H1 (cell line): ENCODE results near the gene STPG1. TPM values are rescaled to one million over a fixed set of nuclear protein-coding genes. Genes with fewer than 3 reads are reported as not detected.

Experiments
- CTCF ChIA-PET: fragments of 300-600 bp; sonication (Branson Sonifier 250); formaldehyde crosslinking; loops from one replicate; lab custom pipeline; 2021; ENCODE audit not compliant: partially characterized antibody; lab: Charles Lee
- POLR2A ChIA-PET: fragments of 300-600 bp; sonication (Branson Sonifier 250); formaldehyde crosslinking; loops from one replicate; lab custom pipeline; 2021; ENCODE audit warnings: inconsistent platforms; ENCODE audit not compliant: partially characterized antibody; lab: Charles Lee
- DNase-seq, 2 experiments: peaks; one replicate each; pipeline versions ENCODE4 v3.0.0 to v3.0.0-alpha.2; 2010 to 2022; ENCODE audit warnings: low spot score in 2 of 2, low read depth in 1 of 2, mixed read lengths in 1 of 2
- FAIRE-seq: peaks from 2 replicates; lab custom pipeline; 2011; peaks lifted over from hg19 to GRCh38; lab: Jason Lieb, UNC
- H2AFZ ChIP-seq: 2 replicates; pipeline ENCODE4 v1.8.1; 2012; ENCODE audit warnings: low read length, inconsistent platforms
- H2AK5ac ChIP-seq: 2 replicates; pipeline ENCODE4 v1.6.1; 2013; ENCODE audit warnings: low read depth, low read length
- H2BK120ac ChIP-seq: replicated peaks from 2 replicates; pipeline ENCODE3; 2013; ENCODE audit warnings: low read depth, low read length, inconsistent platforms
- H2BK12ac ChIP-seq: 2 replicates; pipeline ENCODE4 v1.6.1; 2013; ENCODE audit warnings: low read depth, low read length
- H2BK15ac ChIP-seq: 2 replicates; pipeline ENCODE4 v1.6.1; 2013; ENCODE audit warnings: low read length
- H2BK20ac ChIP-seq: 2 replicates; pipeline ENCODE4 v1.6.1; 2013; ENCODE audit warnings: low read length
- H2BK5ac ChIP-seq: 2 replicates; pipeline ENCODE4 v1.6.1; 2013; ENCODE audit warnings: low read depth, low read length
- H3K14ac ChIP-seq: 2 replicates; pipeline ENCODE4 v1.6.1; 2013; ENCODE audit warnings: inconsistent platforms; ENCODE audit not compliant: insufficient read length
- H3K18ac ChIP-seq: 2 replicates; pipeline ENCODE4 v1.6.1; 2013; ENCODE audit warnings: low read length; ENCODE audit errors: extremely low read depth
- H3K23ac ChIP-seq: 2 replicates; pipeline ENCODE4 v1.6.1; 2013; ENCODE audit warnings: inconsistent platforms; ENCODE audit not compliant: insufficient read length
- H3K23me2 ChIP-seq: 2 replicates; pipeline ENCODE4 v1.6.1; 2013; ENCODE audit warnings: low read depth, low read length
- H3K27ac ChIP-seq: 2 replicates; pipeline ENCODE4 v1.6.1; 2011; ENCODE audit warnings: low read depth, low read length, inconsistent platforms
- H3K27me3 ChIP-seq, 4 experiments: replicated peaks in 1 of 4; 1 replicate in 1 of 4; 2 replicates in 3 of 4; pipeline versions ENCODE4 v1.6.1 to v1.8.1; 2011 to 2013; ENCODE audit warnings: low read length in 3 of 4, mild to moderate bottlenecking in 3 of 4, inconsistent platforms in 2 of 4, mixed read lengths in 2 of 4, moderate library complexity in 1 of 4; ENCODE audit not compliant: control insufficient read depth in 3 of 4, insufficient read depth in 3 of 4; ENCODE audit errors: extremely low read depth in 1 of 4
- H3K36me3 ChIP-seq, 4 experiments: 2 replicates each; pipeline versions ENCODE4 v1.6.1 to v1.8.1; 2011 to 2013; ENCODE audit warnings: mild to moderate bottlenecking in 4 of 4, low read length in 3 of 4, moderate library complexity in 2 of 4, control low read depth in 1 of 4, inconsistent platforms in 1 of 4; ENCODE audit not compliant: insufficient read depth in 4 of 4, control insufficient read depth in 2 of 4
- H3K4ac ChIP-seq: replicated peaks from 2 replicates; pipeline ENCODE3; 2013; ENCODE audit warnings: low read length, low read depth, mixed read lengths, inconsistent platforms; ENCODE audit not compliant: insufficient read length
- H3K4me1 ChIP-seq, 4 experiments: replicated peaks in 1 of 4; 1 replicate in 1 of 4; 2 replicates in 3 of 4; pipeline versions ENCODE4 v1.6.1 to v1.8.1; 2011 to 2013; ENCODE audit warnings: low read length in 3 of 4, inconsistent platforms in 2 of 4, mixed read lengths in 1 of 4; ENCODE audit not compliant: insufficient read depth in 4 of 4, control insufficient read depth in 3 of 4
- H3K4me2 ChIP-seq, 2 experiments: 2 replicates each; pipeline versions ENCODE4 v1.6.1 to v1.8.1; 2011 to 2013; ENCODE audit warnings: low read depth in 2 of 2, low read length in 2 of 2, control low read depth in 1 of 2, inconsistent platforms in 1 of 2, mild to moderate bottlenecking in 1 of 2; ENCODE audit not compliant: insufficient read depth in 1 of 2
- H3K4me3 ChIP-seq, 4 experiments: fragments of 200-600, 300-600 bp in 1 of 4; sonication (generic), shearing (Covaris generic), sonication (Bioruptor Twin) in 1 of 4; 2 replicates each; pipeline versions ENCODE4 v1.5.1 to v1.8.1; 2011 to 2016; ENCODE audit warnings: low read length in 4 of 4, low read depth in 3 of 4, control low read depth in 2 of 4, inconsistent platforms in 2 of 4, mild to moderate bottlenecking in 2 of 4, mixed read lengths in 1 of 4, moderate library complexity in 1 of 4; ENCODE audit not compliant: insufficient read depth in 2 of 4; ENCODE audit errors: extremely low read depth in 1 of 4
- H3K56ac ChIP-seq: replicated peaks from 2 replicates; pipeline ENCODE3; 2013; ENCODE audit warnings: low read depth, mild to moderate bottlenecking, mixed read lengths, low read length, inconsistent platforms; ENCODE audit not compliant: insufficient read length
- H3K79me1 ChIP-seq: 2 replicates; pipeline ENCODE4 v1.6.1; 2013; ENCODE audit warnings: low read depth, low read length, control low read depth
- H3K79me2 ChIP-seq, 2 experiments: 2 replicates each; pipeline versions ENCODE4 v1.6.1 to v1.8.1; 2012 to 2013; ENCODE audit warnings: low read length in 2 of 2, mild to moderate bottlenecking in 2 of 2, inconsistent platforms in 1 of 2; ENCODE audit not compliant: insufficient read depth in 2 of 2, control insufficient read depth in 1 of 2
- H3K9ac ChIP-seq, 4 experiments: replicated peaks in 1 of 4; 1 replicate in 1 of 4; 2 replicates in 3 of 4; pipeline versions ENCODE4 v1.6.1 to v1.8.1; 2011 to 2013; ENCODE audit warnings: low read depth in 3 of 4, low read length in 3 of 4, control low read depth in 2 of 4, mild to moderate bottlenecking in 2 of 4, moderate library complexity in 2 of 4, inconsistent platforms in 1 of 4; ENCODE audit errors: extremely low read depth in 1 of 4
- H3K9me3 ChIP-seq, 2 experiments: 2 replicates each; pipeline versions ENCODE4 v1.6.1 to v1.8.1; 2012 to 2013; ENCODE audit warnings: mild to moderate bottlenecking in 2 of 2, moderate library complexity in 2 of 2, control low read depth in 1 of 2, inconsistent platforms in 1 of 2, low read depth in 1 of 2, low read length in 1 of 2, mixed read lengths in 1 of 2; ENCODE audit not compliant: insufficient read depth in 2 of 2
- H4K20me1 ChIP-seq, 2 experiments: replicated peaks in 1 of 2; 2 replicates each; pipeline versions ENCODE3 to v1.8.1; 2011 to 2013; ENCODE audit warnings: inconsistent platforms in 2 of 2, low read length in 2 of 2, mild to moderate bottlenecking in 1 of 2; ENCODE audit not compliant: insufficient read depth in 2 of 2, control insufficient read depth in 1 of 2
- H4K5ac ChIP-seq: 2 replicates; pipeline ENCODE4 v1.6.1; 2013; ENCODE audit warnings: low read length, low read depth, mixed read lengths, inconsistent platforms; ENCODE audit not compliant: insufficient read length
- H4K8ac ChIP-seq: 2 replicates; pipeline ENCODE4 v1.8.0; 2013; ENCODE audit warnings: mild to moderate bottlenecking, moderate library complexity, low read length, inconsistent platforms; ENCODE audit not compliant: insufficient read depth; ENCODE audit errors: extremely low read depth
- H4K91ac ChIP-seq: replicated peaks from 2 replicates; pipeline ENCODE3; 2013; ENCODE audit warnings: low read length, mixed read lengths, inconsistent platforms; ENCODE audit not compliant: insufficient read length
- CREB1 ChIP-seq: IDR thresholded peaks from 2 replicates; pipeline ENCODE4 v1.6.1; 2012; ENCODE audit warnings: inconsistent platforms
- MAFK ChIP-seq: IDR thresholded peaks from 2 replicates; pipeline ENCODE4 v1.6.1; 2012; ENCODE audit warnings: low read depth, mild to moderate bottlenecking, improper control_type of control experiment, low read length
- POU5F1 ChIP-seq: IDR thresholded peaks from 2 replicates; pipeline ENCODE4 v1.6.1; 2011; ENCODE audit warnings: low read depth, mild to moderate bottlenecking, low read length, moderate library complexity
- SRF ChIP-seq: IDR thresholded peaks from 2 replicates; pipeline ENCODE4 v1.6.1; 2011; ENCODE audit warnings: mild to moderate bottlenecking, low read depth, low read length, moderate library complexity
- WGBS, 2 experiments: shearing (Covaris generic) in 1 of 2; methylation state at CpG; one replicate each; pipeline versions ENCODE4 v1.1.6 to v1.1.7; 2013 to 2015; ENCODE audit warnings: low lambda C conversion rate in 2 of 2, mixed read lengths in 2 of 2, inconsistent platforms in 1 of 2, low coverage in 1 of 2, missing lambda C conversion rate in 1 of 2; ENCODE audit not compliant: insufficient replicate concordance in 2 of 2, insufficient coverage in 1 of 2, insufficient read length in 1 of 2; ENCODE audit errors: extremely low coverage in 1 of 2, missing lambda C conversion rate in 1 of 2; 5-methylcytosine and 5-hydroxymethylcytosine counted together
- polyA plus RNA-seq, 7 experiments: library from polyadenylated mRNA; depleted of rRNA in 3 of 7; stranded (reverse) in 5 of 7; unstranded in 2 of 7; fragments of >200 nt in 5 of 7; fragments of 200-250 nt in 2 of 7; gene quantifications; 1 replicate in 5 of 7; 2 replicates in 1 of 7; 4 replicates in 1 of 7; pipeline versions ENCODE4 v1.2.1 to v1.2.3, GENCODE V29; 2011 to 2013; ENCODE audit warnings: missing spikeins in 2 of 7, mixed read lengths in 2 of 7
- total RNA-seq: library from RNA; stranded (reverse); fragmentation: NEBNext Ultra II Directional; extraction: Animal tissue kit (Norgen Biotek cat#: 25700); gene quantifications from 2 replicates; pipeline ENCODE4 v1.2.1, GENCODE V29; 2021

Gene STPG1
- total and polyA plus RNA-seq, 2 of the 8 experiments (the other 6 are each of a cell fraction or from before 2014, with no cell fraction given), result 10.3 to 11.2 TPM

GRCh38 chr1:24369801-24370200 lies 43.8 kb downstream of the STPG1 start:
- Histone ChIP-seq H4K20me1 (no peaks in the 10 kb centered on the region), H2BK5ac (no peak overlapping the region), H4K91ac (no peak overlapping the region), H3K9ac (no peak overlapping the region), H2AFZ (no peak overlapping the region), H3K4me3 (no peak overlapping the region), H3K36me3 (no peaks in the 10 kb centered on the region), H3K4me2 (no peak overlapping the region), H2BK120ac (no peak overlapping the region), H3K4ac (no peak overlapping the region), H3K23ac (no peak overlapping the region), H3K4me1 (peaks cover 0 to 2% (median 0%) of the 10 kb centered on the region in 4 experiments; a peak in 4 of 7 replicates), H3K14ac (no peak overlapping the region), H3K56ac (no peak overlapping the region), H2AK5ac (no peak overlapping the region), H3K9me3 (no peaks in the 10 kb centered on the region), H3K79me1 (no peaks in the 10 kb centered on the region), H3K79me2 (no peaks in the 10 kb centered on the region), H3K18ac (no peak overlapping the region), H2BK12ac (no peak overlapping the region), H2BK15ac (no peak overlapping the region), H3K27me3 (no peaks in the 10 kb centered on the region), H3K23me2 (no peaks in the 10 kb centered on the region), H3K27ac (no peak overlapping the region), H4K8ac (no peak overlapping the region), H4K5ac (no peak overlapping the region), H2BK20ac (no peak overlapping the region)
- FAIRE-seq, result no peak
- CTCF ChIA-PET, result interaction anchor here (1.4 to 5.5 kb wide), 3 partner anchors 15 to 171 kb away, joined by 9 to 51 read pairs (median 34); no protein-coding TSS in a partner anchor
- DNase-seq, result no peak
- WGBS, 2 experiments, result 88% methylated on average over 4 of the region's 4 CpGs; no CpG with 5 or more reads in 1 of the 2 experiments
- TF ChIP-seq SRF (no peak), CREB1 (no peak), POU5F1 (no peak), MAFK (no peak)
- POLR2A ChIA-PET, result no interaction called here
